H1 (cell line): ENCODE data around the gene ANKH. TPM values are rescaled to one million over a fixed set of nuclear protein-coding genes. Genes with fewer than 3 reads are reported as not detected.

ENCODE experiments used
- RBBP5 ChIP-seq: IDR thresholded peaks from 2 replicates; pipeline ENCODE4 v1.7.1; 2012; ENCODE audit warnings: low read depth, mild to moderate bottlenecking, inconsistent platforms, low read length, moderate library complexity, borderline replicate concordance
- TAF1 ChIP-seq: IDR thresholded peaks from 2 replicates; pipeline ENCODE4 v1.6.1; 2011; ENCODE audit warnings: mild to moderate bottlenecking, low read depth, low read length
- polyA plus RNA-seq, 7 experiments: library from polyadenylated mRNA; depleted of rRNA in 3 of 7; stranded (reverse) in 5 of 7; unstranded in 2 of 7; fragments of >200 nt in 5 of 7; fragments of 200-250 nt in 2 of 7; gene quantifications; 1 replicate in 5 of 7; 2 replicates in 1 of 7; 4 replicates in 1 of 7; pipeline versions ENCODE4 v1.2.1 to v1.2.3, GENCODE V29; 2011 to 2013; ENCODE audit warnings: missing spikeins in 2 of 7, mixed read lengths in 2 of 7
- total RNA-seq: library from RNA; stranded (reverse); fragmentation: NEBNext Ultra II Directional; extraction: Animal tissue kit (Norgen Biotek cat#: 25700); gene quantifications from 2 replicates; pipeline ENCODE4 v1.2.1, GENCODE V29; 2021

The ANKH gene
- total and polyA plus RNA-seq, 2 of the 8 experiments (the other 6 are each of a cell fraction or from before 2014, with no cell fraction given) = 5.3 to 13.0 TPM

- TF ChIP-seq TAF1 (no peak), RBBP5 (no peak)
These were observed 43.2 kb upstream of the ANKH start (continued) for GRCh38 chr5:14914623-14915260.
